ENCODE results near the gene PCSK2. TPM values are rescaled to one million over a fixed set of nuclear protein-coding genes. Genes with fewer than 3 reads are reported as not detected.

PCSK2 gene
- total RNA-seq, 1 donor from 2014 or later, result not detected

DNA sequence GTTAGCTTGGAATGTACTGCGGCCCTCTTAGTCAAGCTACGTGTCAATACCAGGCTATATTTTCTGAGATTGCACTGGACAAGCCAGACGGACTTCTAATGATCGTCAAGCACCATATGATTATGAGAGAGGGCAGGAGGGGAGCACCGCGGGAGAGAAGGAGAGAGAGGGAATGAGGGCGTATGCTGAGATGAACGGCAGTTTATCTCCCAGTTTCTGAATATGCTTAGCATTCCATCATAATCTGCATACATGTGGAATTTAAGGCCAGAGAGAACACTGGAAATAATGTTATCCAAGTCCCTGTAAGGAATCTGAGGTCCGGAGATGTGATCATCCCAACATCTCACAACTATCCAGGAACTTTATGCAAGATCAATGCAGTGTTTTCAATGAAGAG lies 244.1 kb downstream of the PCSK2 start:
- no peak for DNase-seq (ENCODE audit: low read depth)
- TF ChIP-seq, protein P1, sequence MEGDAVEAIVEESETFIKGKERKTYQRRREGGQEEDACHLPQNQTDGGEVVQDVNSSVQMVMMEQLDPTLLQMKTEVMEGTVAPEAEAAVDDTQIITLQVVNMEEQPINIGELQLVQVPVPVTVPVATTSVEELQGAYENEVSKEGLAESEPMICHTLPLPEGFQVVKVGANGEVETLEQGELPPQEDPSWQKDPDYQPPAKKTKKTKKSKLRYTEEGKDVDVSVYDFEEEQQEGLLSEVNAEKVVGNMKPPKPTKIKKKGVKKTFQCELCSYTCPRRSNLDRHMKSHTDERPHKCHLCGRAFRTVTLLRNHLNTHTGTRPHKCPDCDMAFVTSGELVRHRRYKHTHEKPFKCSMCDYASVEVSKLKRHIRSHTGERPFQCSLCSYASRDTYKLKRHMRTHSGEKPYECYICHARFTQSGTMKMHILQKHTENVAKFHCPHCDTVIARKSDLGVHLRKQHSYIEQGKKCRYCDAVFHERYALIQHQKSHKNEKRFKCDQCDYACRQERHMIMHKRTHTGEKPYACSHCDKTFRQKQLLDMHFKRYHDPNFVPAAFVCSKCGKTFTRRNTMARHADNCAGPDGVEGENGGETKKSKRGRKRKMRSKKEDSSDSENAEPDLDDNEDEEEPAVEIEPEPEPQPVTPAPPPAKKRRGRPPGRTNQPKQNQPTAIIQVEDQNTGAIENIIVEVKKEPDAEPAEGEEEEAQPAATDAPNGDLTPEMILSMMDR (conservative IDR thresholded peaks at IDR 0.05; ENCODE audit: low read depth, low read length), result no peak
- H3K4me3 ChIP-seq (ENCODE audit: low read depth, low read length), result no peak overlapping the region

DNA sequence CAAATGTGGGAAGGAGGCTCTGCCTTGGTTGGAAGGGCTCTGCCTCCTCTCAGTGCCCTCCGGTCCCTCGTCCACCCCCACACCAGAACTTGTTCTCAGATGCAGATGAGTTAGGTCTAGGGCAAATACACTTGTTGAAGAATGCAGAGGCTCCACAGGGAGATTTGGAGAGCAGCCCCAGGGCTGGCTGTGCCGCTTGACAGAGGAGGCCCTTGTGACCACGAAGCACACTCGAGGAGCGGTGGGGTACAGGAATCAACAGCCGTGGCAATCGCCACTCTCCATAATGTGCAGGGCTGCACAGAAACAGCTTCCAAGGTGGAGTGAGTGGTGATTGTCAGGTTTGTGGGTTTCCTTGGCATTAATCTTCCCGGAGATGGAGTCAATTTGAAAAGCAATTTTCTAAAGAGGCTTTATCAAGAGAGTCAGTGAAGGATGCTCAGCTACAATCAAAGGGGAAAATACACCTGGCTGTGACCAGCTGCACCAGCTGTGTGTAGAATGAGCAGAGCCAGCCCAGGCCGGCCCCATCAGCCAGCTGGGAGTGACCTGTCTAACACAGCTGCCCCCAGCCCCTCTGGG lies 244.9 kb downstream of the PCSK2 start:
- no peak overlapping the region for H3K4me3 ChIP-seq (ENCODE audit: low read depth, low read length)
- no peak for DNase-seq (ENCODE audit: low read depth)
- TF ChIP-seq, protein P1 (conservative IDR thresholded peaks at IDR 0.05; ENCODE audit: low read depth, low read length), result no peak

DNA sequence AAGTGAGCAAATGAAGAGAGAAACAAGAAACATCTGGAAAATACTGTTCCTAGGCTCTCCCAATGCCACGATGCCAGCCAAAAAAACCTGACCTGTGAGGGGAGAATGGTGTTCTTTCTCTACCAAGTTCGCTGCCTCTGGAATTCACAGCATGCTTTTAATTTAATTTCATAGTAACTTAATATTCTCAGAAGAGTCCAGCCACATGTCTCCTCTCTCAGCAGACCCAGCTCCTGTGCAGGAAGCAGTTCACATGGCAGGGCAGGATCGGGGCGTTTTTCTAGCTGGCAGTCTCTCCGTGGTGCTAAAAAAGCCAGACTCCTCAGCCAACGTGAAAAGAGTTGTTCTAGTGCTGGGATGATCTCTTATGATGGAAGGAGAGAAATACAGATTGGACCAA lies 246.8 kb downstream of the PCSK2 start:
- no peak for DNase-seq (ENCODE audit: low read depth)
- no peak overlapping the region for H3K4me3 ChIP-seq (ENCODE audit: low read depth, low read length)
- TF ChIP-seq, protein P1 (conservative IDR thresholded peaks at IDR 0.05; ENCODE audit: low read depth, low read length), result no peak

DNA sequence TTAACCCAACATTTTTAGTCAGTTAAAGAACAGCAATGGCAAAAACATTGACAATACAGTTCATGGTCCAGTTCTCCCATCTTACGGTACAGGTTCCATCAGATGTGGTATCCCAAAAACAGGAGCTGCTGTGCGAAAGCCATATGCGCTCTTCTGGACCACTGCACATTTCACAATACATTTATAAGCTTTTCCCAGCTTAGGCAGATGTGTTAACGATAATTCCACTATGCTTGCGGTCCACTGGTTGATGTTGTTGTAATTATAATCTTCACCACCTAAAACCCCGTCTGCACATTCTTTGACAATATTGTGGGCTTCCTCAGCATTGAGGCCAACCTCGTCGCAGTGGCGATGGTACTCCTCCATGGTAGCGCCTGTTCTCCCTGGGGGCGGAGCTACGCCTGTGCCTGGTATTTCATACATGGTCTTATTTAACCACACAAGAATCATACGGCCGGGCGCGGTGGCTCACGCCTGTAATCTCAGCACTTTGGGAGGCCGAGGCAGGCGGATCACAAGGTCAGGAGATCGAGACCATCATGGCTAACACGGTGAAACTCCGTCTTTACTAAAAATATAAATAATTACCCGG lies 252.3 kb downstream of the PCSK2 start:
- TF ChIP-seq, protein P1 (conservative IDR thresholded peaks at IDR 0.05; ENCODE audit: low read depth, low read length), result no peak
- no peak overlapping the region for H3K4me3 ChIP-seq (ENCODE audit: low read depth, low read length)
- DNase-seq (ENCODE audit: low read depth), result no peak

DNA sequence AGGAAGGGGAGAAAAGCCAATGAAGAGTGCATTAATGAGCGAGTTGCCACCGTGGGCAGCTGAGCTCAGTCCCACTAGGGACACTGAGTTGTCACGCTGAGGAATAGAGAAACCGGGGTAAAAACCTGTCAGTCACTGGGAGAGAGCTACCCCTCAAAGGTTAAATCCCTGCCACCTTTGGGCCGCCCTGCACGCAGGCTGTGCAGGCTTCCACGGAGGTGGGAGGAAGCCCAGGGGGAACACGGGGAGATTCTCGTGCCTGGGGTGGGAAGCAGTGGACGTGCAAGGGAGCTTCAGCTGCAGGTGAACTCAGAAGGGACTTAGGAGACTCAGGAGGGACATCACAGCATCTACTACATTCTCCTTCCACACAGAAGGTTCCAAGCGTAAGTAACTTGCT lies 253.9 kb downstream of the PCSK2 start:
- DNase-seq (ENCODE audit: low read depth), result no peak
- TF ChIP-seq, protein P1 (conservative IDR thresholded peaks at IDR 0.05; ENCODE audit: low read depth, low read length), result no peak
- no peak overlapping the region for H3K4me3 ChIP-seq (ENCODE audit: low read depth, low read length)

DNA sequence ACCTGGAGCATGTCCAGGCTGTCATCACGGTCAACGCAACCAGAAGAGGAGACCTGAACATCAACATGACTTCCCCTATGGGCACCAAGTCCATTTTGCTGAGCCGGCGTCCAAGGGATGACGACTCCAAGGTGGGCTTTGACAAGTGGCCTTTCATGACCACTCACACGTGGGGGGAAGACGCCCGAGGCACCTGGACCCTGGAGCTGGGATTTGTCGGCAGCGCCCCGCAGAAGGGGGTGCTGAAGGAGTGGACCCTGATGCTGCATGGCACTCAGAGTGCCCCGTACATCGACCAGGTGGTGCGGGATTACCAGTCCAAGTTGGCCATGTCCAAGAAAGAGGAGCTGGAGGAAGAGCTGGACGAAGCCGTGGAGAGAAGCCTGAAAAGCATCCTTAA lies 254.8 kb downstream of the PCSK2 start:
- TF ChIP-seq, protein P1 (conservative IDR thresholded peaks at IDR 0.05; ENCODE audit: low read depth, low read length), result no peak
- H3K4me3 ChIP-seq (ENCODE audit: low read depth, low read length), result no peak overlapping the region
- DNase-seq (ENCODE audit: low read depth), result no peak

DNA sequence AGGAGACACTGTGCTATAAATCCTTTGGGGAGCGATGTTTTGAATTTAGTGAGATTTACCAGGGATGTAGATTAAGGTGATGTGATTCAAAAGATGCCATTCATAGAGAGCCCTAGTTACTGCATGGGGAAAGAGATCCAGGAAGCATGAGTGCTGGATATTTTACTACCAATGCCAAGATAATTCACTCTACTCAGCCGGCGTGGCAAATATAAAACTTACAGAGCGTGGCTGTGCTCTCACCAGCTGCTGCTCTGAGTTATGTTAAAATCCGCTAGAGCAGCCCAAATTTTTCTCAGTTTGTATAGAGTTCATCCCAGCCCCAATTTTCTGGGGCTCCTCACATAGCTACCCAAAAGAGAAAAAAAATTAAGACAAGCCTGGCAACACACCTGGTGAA lies 255.7 kb downstream of the PCSK2 start:
- TF ChIP-seq, protein P1 (conservative IDR thresholded peaks at IDR 0.05; ENCODE audit: low read depth, low read length), result no peak
- DNase-seq (ENCODE audit: low read depth), result no peak
- no peak overlapping the region for H3K4me3 ChIP-seq (ENCODE audit: low read depth, low read length)

Data from epithelial cell of proximal tubule (primary cell).